ENCODE results near the gene STARD4.

STARD4 gene

DNA sequence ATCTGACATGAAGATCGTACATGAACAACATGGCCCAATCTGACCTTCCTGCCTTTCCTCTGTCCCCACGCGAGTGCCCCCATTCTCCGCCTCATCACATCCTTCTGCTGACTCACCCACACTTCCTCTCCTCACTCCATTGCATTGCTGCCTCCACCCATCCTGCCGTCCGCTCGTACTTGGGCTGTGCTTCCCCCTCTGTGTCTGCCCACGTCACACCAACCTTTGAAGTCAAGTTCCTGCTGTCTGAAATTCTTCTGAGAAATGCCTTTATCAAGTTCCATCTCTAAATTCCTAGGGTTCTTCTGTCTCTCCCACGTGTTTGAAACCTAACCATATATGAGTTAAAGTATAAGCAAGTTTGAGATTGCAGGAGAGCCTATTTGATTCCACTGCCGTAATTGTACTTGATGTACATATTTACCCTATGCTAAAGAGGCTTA is 18.0 kb upstream of the STARD4 start:
- in situ Hi-C loops (cut with MboI; ENCODE audit: low sequenced_read_pairs) = loop anchor here (25.0 kb wide), 1 partner anchor 607 kb away; no protein-coding TSS in a partner anchor

- in situ Hi-C loops (cut with MboI; ENCODE audit: low sequenced_read_pairs) = loop anchor here (25.0 kb wide), 1 partner anchor 609 kb away; no protein-coding TSS in a partner anchor
These were observed 15.7 kb upstream of the STARD4 start for GRCh38 chr5:111528056-111528455.

- in situ Hi-C loops (cut with MboI; ENCODE audit: low sequenced_read_pairs) = no loop called here
These were observed 8.6 kb upstream of the STARD4 start for GRCh38 chr5:111520908-111521307.

- in situ Hi-C loops (cut with MboI; ENCODE audit: low sequenced_read_pairs) = no loop called here
These were observed 6.4 kb upstream of the STARD4 start for GRCh38 chr5:111518777-111519176.

GRCh38 chr5:111517853-111518501 is 5.6 kb upstream of the STARD4 start:
- in situ Hi-C loops (cut with MboI; ENCODE audit: low sequenced_read_pairs) = no loop called here

DNA sequence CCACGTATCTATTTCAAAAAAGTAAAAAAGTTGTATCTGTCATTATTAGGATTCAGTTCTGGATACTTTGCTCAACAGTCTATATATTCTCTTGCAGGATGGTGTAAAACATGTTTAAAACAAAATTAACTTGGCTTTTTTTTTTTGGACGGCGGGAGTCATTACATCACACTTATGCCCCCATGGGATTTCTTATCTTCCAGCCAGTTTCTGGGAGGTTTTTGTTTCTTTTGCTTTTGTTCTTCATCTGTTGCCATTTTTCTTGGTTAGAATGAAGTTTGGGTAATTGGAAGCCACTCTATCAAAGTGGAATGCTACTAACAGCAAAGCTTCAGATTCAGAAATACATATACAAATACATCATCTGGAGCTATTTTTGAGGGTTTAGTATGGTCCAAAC is 1.8 kb upstream of the STARD4 start:
- in situ Hi-C loops (cut with MboI; ENCODE audit: low sequenced_read_pairs) = no loop called here

- in situ Hi-C loops (cut with MboI; ENCODE audit: low sequenced_read_pairs) = no loop called here
These were observed 791 bp upstream of the STARD4 start for GRCh38 chr5:111513131-111513520.

GRCh38 chr5:111511831-111512374 is 432 bp downstream of the STARD4 start:
- in situ Hi-C loops (cut with MboI; ENCODE audit: low sequenced_read_pairs) = no loop called here

- in situ Hi-C loops (cut with MboI; ENCODE audit: low sequenced_read_pairs) = no loop called here
These were observed 1.0 kb downstream of the STARD4 start for GRCh38 chr5:111511174-111511830.

DNA sequence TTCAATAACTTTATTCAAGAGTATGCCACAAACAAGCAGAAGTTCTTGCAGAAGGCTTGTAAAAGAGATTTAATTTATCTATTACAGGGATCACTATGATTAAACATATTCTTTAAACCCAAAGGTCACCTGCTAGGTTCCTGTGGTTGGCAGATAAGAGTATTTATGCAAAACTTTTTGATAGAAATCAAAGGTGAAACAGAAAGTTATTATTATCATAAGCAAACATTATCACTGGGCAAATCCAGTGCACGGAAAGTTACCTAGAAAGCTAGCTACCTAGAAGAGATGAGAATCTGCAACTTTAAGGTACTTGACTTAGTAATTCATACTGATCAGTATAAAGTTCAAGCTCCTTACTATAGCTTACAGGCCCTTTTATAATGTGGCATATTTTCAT is 3.2 kb downstream of the STARD4 start:
- in situ Hi-C loops (cut with MboI; ENCODE audit: low sequenced_read_pairs) = no loop called here

GRCh38 chr5:111507276-111507675 is 5.1 kb downstream of the STARD4 start:
- in situ Hi-C loops (cut with MboI; ENCODE audit: low sequenced_read_pairs) = no loop called here

- in situ Hi-C loops (cut with MboI; ENCODE audit: low sequenced_read_pairs) = no loop called here
These were observed 7.2 kb downstream of the STARD4 start for GRCh38 chr5:111505096-111505495.

GRCh38 chr5:111502956-111503355 is 9.4 kb downstream of the STARD4 start:
- in situ Hi-C loops (cut with MboI; ENCODE audit: low sequenced_read_pairs) = no loop called here

DNA sequence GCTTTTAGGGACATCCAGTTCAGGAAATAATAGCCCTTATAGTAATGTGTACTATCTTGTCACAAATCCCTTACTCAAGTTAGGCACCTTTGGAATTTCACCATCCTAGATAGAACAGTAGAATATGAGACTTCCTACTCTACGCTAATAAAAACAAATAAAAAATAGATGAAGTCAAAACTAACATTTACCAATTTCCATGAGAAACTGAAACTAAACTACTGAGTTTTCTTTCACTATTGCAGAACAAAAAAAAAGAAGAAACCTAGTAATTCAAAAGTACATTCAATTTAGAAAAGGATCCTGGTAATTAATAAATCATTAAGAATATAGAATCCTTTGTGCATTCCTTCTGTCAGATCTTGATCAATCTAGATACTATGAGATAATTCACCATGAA is 14.0 kb downstream of the STARD4 start:
- in situ Hi-C loops (cut with MboI; ENCODE audit: low sequenced_read_pairs) = no loop called here

DNA sequence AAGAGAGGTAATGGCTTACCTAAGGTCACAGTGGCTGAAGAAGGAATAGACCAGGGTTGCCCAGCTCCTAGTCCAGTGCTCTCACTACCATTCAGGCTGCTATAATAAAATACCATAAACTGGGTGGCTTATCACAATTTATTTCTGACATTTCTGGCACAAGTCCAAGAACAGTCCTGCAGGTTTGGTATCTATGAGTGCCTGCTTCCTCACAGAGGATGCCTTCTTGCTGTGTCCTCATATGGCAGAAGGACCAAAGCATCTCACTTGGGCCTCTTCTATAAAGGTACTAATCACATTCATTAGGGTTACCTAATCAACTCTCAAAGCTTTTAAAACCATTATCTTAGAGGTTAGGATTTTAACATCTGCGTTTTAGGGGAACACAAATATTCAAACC is 17.2 kb downstream of the STARD4 start:
- in situ Hi-C loops (cut with MboI; ENCODE audit: low sequenced_read_pairs) = no loop called here

GRCh38 chr5:111494355-111494999 is 17.9 kb downstream of the STARD4 start:
- in situ Hi-C loops (cut with MboI; ENCODE audit: low sequenced_read_pairs) = no loop called here

DNA sequence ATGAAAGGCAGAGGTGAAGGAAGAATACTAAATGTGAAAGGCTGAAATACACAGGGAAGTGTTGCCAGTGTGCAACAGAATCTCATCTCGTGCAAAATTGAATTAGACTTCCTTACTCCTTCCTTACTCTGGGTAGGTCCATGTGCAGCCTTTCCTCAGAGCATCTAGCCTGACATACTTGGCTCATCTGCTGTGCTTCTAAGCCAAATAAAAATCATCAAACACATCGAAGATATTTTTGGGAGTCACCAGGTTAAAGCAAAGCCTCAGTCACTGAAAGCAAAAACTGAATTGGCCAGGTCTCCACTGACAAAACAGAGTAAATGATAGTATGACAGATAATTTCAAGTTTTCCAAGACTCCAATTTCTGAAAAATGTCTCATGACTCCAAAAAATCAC is 19.3 kb downstream of the STARD4 start:
- in situ Hi-C loops (cut with MboI; ENCODE audit: low sequenced_read_pairs) = no loop called here

GRCh38 chr5:111488353-111488752 is 24.0 kb downstream of the STARD4 start:
- in situ Hi-C loops (cut with MboI; ENCODE audit: low sequenced_read_pairs) = no loop called here

GRCh38 chr5:111486926-111487325 is 25.4 kb downstream of the STARD4 start:
- in situ Hi-C loops (cut with MboI; ENCODE audit: low sequenced_read_pairs) = no loop called here

- in situ Hi-C loops (cut with MboI; ENCODE audit: low sequenced_read_pairs) = no loop called here
These were observed 26.3 kb downstream of the STARD4 start for GRCh38 chr5:111486055-111486454.

DNA sequence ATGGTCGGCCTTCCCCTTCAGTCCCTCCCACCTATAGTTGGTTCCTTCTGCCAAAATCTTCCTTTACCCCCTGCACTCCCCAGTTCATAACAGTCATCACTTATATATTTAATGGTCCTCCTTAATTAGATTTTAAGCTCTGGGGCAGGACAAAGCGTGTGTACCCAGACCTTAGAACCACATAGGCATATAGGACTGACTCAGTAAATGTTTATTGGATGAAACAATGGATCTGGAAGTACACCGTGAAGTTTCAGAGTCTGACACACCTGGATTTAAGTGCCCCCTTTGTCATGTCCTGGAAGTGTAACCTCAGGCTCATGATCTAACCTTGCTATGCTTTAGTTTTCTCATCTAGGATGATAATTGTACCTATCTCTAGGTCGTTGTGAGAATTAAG is 32.0 kb downstream of the STARD4 start:
- in situ Hi-C loops (cut with MboI; ENCODE audit: low sequenced_read_pairs) = no loop called here

GRCh38 chr5:111478898-111479297 is 33.4 kb downstream of the STARD4 start:
- in situ Hi-C loops (cut with MboI; ENCODE audit: low sequenced_read_pairs) = no loop called here
